Measurements from ENCODE around the gene RIT2. TPM values are rescaled to one million over a fixed set of nuclear protein-coding genes. Genes with fewer than 3 reads are reported as not detected.

RIT2 gene
- total RNA-seq, 1 donor from 2014 or later = not detected

DNA sequence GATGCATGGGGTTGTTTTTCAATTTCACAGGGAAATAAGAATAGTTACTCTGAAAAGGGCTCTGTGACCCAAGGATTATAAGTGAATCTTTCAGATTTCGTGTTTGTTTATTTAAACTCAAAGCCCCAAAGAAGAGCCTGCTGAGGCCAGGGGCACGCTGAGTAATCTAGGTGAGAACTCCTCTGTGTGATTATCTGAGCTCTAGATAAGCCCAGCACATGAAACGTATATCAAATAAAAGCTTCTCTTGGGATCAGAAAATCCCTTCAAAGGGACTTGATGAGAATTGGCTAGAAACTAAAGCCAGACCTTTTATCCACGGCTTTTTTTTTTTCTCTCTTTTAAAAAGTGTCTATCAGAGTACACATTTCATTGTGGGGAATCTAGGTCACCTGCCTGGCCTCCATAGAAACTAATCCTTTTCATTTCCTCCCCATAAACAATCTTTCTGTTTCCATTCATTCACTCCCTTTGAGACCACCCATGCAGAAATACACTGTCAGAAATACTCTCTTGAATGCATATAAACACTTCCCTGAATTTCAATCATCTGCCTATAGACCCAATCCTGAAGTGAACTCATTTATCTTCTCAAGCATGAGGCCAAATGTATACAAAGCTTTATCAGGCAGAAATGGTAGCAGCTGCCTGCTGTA lies 137.4 kb downstream of the RIT2 start:
- no peak for DNase-seq (ENCODE audit: low read depth)
- H3K36me3 ChIP-seq (ENCODE audit: control insufficient read depth, insufficient read depth, low read length) = no peaks in the 10 kb centered on the region
- no peak overlapping the region for H3K4me3 ChIP-seq (ENCODE audit: low read depth, low read length)
- H3K27me3 ChIP-seq (ENCODE audit: control insufficient read depth, insufficient read depth, low read length) = no peaks in the 10 kb centered on the region
- TF ChIP-seq, protein P1, sequence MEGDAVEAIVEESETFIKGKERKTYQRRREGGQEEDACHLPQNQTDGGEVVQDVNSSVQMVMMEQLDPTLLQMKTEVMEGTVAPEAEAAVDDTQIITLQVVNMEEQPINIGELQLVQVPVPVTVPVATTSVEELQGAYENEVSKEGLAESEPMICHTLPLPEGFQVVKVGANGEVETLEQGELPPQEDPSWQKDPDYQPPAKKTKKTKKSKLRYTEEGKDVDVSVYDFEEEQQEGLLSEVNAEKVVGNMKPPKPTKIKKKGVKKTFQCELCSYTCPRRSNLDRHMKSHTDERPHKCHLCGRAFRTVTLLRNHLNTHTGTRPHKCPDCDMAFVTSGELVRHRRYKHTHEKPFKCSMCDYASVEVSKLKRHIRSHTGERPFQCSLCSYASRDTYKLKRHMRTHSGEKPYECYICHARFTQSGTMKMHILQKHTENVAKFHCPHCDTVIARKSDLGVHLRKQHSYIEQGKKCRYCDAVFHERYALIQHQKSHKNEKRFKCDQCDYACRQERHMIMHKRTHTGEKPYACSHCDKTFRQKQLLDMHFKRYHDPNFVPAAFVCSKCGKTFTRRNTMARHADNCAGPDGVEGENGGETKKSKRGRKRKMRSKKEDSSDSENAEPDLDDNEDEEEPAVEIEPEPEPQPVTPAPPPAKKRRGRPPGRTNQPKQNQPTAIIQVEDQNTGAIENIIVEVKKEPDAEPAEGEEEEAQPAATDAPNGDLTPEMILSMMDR (IDR thresholded peaks at IDR 0.05; ENCODE audit: insufficient read depth, low read length, poor library complexity, severe bottlenecking) = no peak

- Histone ChIP-seq H3K36me3 (ENCODE audit: control insufficient read depth, insufficient read depth, low read length) (no peaks in the 10 kb centered on the region), H3K4me3 (ENCODE audit: low read depth, low read length) (no peak overlapping the region), H3K27me3 (ENCODE audit: control insufficient read depth, insufficient read depth, low read length) (no peaks in the 10 kb centered on the region)
- TF ChIP-seq, protein P1 (IDR thresholded peaks at IDR 0.05; ENCODE audit: insufficient read depth, low read length, poor library complexity, severe bottlenecking) = no peak
- DNase-seq (ENCODE audit: low read depth) = no peak
Observed at GRCh38 chr18:42976869-42977590, 138.5 kb downstream of the RIT2 start.

DNA sequence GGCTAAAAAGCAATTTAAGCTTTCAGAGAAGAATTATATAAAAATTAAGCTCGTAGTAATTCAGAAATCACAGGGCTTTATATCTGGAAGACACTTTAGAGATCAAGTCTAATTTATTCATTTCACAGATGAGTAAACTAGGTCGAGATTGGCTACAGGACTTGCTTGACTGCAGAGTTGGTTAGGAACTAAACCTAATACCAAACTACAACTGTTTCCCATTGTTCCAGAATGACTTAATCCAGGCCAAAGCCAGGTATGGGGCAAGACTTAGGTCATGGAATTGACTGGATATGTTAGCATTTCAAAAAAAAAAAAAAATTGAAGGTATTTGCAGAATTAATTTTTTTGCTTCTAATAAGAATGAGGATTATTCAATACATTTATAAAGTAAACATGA lies 146.1 kb downstream of the RIT2 start:
- TF ChIP-seq, protein P1 (IDR thresholded peaks at IDR 0.05; ENCODE audit: insufficient read depth, low read length, poor library complexity, severe bottlenecking) = no peak
- DNase-seq (ENCODE audit: low read depth) = no peak
- H3K4me3 ChIP-seq (ENCODE audit: low read depth, low read length) = no peak overlapping the region
- no peaks in the 10 kb centered on the region for H3K27me3 ChIP-seq (ENCODE audit: control insufficient read depth, insufficient read depth, low read length)
- no peaks in the 10 kb centered on the region for H3K36me3 ChIP-seq (ENCODE audit: control insufficient read depth, insufficient read depth, low read length)

DNA sequence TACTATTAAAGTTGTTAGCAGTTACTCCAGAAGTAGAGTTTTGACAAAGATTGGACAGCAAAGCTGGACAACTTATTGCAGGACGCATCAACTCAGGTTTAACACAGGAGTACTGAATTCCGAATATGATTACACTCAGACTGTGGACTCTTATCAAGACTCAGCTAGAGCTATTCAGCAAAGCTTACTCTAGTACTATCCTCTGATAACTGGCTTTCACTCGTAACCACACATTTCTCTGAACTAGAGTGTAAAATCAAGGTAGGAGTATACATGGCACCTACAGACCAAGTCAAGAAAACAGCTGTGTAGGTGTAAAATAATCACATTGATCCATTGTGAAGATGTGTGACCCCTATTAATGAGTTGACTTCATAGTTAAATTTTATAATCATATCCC lies 154.2 kb downstream of the RIT2 start:
- TF ChIP-seq, protein P1 (IDR thresholded peaks at IDR 0.05; ENCODE audit: insufficient read depth, low read length, poor library complexity, severe bottlenecking) = no peak
- Histone ChIP-seq H3K36me3 (ENCODE audit: control insufficient read depth, insufficient read depth, low read length) (no peaks in the 10 kb centered on the region), H3K4me3 (ENCODE audit: low read depth, low read length) (no peak overlapping the region), H3K27me3 (ENCODE audit: control insufficient read depth, insufficient read depth, low read length) (no peaks in the 10 kb centered on the region)
- DNase-seq (ENCODE audit: low read depth) = no peak

GRCh38 chr18:42959528-42959927 lies 156.0 kb downstream of the RIT2 start:
- TF ChIP-seq, protein P1 (IDR thresholded peaks at IDR 0.05; ENCODE audit: insufficient read depth, low read length, poor library complexity, severe bottlenecking) = no peak
- Histone ChIP-seq H3K4me3 (ENCODE audit: low read depth, low read length) (no peak overlapping the region), H3K36me3 (ENCODE audit: control insufficient read depth, insufficient read depth, low read length) (no peaks in the 10 kb centered on the region), H3K27me3 (ENCODE audit: control insufficient read depth, insufficient read depth, low read length) (no peaks in the 10 kb centered on the region)
- no peak for DNase-seq (ENCODE audit: low read depth)
